ENCODE measurements around the gene GDAP1L1. TPM values are rescaled to one million over a fixed set of nuclear protein-coding genes. Genes with fewer than 3 reads are reported as not detected.
A peak's percentile ranks its signal among the peaks of the same experiment; 100 is the strongest.

The GDAP1L1 gene
- total RNA-seq, 4 donors from 2014 or later: 0.41 TPM; not detected in 3

DNA sequence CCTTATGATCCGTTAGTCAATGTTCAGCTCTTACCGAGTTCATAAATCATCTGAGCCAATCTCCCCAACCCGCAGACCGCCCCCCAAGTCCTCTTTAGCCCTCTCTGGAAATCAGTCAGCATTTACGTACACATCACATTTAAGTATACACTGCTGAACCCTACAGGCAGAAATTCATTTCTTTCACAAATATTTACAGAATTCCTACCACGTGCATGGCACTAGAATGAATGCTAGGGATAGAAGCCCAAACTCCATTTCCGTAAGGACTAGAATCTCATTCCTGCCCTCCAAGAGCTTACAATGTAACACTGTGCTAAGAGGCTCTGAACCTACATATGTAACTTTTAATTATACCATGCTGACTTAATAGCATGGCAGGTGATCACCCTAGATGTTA, 38.3 kb upstream of the GDAP1L1 start:
- Histone ChIP-seq H3K4me1 (peaks cover 4 to 7% of the 10 kb centered on the region in 2 donors), H3K27ac (peak overlapping the region; percentile 7 to 97), H3K9me3 (no peaks in the 10 kb centered on the region), H3K27me3 (no peaks in the 10 kb centered on the region), H3K36me3 (no peaks in the 10 kb centered on the region), H3K4me3 (peak overlapping the region in 1 of 2 donors; percentile 88)
- intact Hi-C loops (cut with DNase I; ENCODE audit: low total_unique reads): no loop called here
- TF ChIP-seq CTCF (IDR thresholded peaks at IDR 0.05): no peak
- TF ChIP-seq POLR2A (IDR thresholded peaks at IDR 0.05): no peak
- DNase-seq: no peak

GRCh38 chr20:44209686-44210405, 37.3 kb upstream of the GDAP1L1 start:
- H3K4me1 ChIP-seq: peaks cover 4% of the 10 kb centered on the region in 2 donors
- intact Hi-C loops (cut with DNase I; ENCODE audit: low total_unique reads): no loop called here

GRCh38 chr20:44210406-44211176, 36.5 kb upstream of the GDAP1L1 start, which contains the start of gene OSER1:
OSER1 (minus strand) TSS chr20:44210771; CDS start chr20:44206957, 3,814 bp downstream.
- DNase-seq: peak; percentile 99
- no peaks in the 10 kb centered on the region for H3K27me3 ChIP-seq
- H3K4me1 ChIP-seq: peaks cover 4% of the 10 kb centered on the region in 2 donors
- intact Hi-C loops (cut with DNase I; ENCODE audit: low total_unique reads): no loop called here
- no peaks in the 10 kb centered on the region for H3K9me3 ChIP-seq
- TF ChIP-seq POLR2A (IDR thresholded peaks at IDR 0.05) (peak; percentile 86 to 92), CTCF (IDR thresholded peaks at IDR 0.05) (peak in 2 of 4 experiments; percentile 15 to 19)
- H3K36me3 ChIP-seq: no peaks in the 10 kb centered on the region
- H3K4me3 ChIP-seq: peak within 1 kb of the TSS; percentile 88 to 95
- peak within 1 kb of the TSS; percentile 94 to 97 for H3K27ac ChIP-seq

More at GRCh38 chr20:44209686-44210405, 37.3 kb upstream of the GDAP1L1 start:
- Histone ChIP-seq H3K9me3 (no peaks in the 10 kb centered on the region), H3K4me3 (peak overlapping the region; percentile 88 to 95), H3K27me3 (no peaks in the 10 kb centered on the region), H3K36me3 (no peaks in the 10 kb centered on the region), H3K27ac (peak overlapping the region; percentile 94 to 97)
- TF ChIP-seq CTCF (IDR thresholded peaks at IDR 0.05): no peak
- TF ChIP-seq POLR2A (IDR thresholded peaks at IDR 0.05): no peak
- DNase-seq: peak; percentile 26

DNA sequence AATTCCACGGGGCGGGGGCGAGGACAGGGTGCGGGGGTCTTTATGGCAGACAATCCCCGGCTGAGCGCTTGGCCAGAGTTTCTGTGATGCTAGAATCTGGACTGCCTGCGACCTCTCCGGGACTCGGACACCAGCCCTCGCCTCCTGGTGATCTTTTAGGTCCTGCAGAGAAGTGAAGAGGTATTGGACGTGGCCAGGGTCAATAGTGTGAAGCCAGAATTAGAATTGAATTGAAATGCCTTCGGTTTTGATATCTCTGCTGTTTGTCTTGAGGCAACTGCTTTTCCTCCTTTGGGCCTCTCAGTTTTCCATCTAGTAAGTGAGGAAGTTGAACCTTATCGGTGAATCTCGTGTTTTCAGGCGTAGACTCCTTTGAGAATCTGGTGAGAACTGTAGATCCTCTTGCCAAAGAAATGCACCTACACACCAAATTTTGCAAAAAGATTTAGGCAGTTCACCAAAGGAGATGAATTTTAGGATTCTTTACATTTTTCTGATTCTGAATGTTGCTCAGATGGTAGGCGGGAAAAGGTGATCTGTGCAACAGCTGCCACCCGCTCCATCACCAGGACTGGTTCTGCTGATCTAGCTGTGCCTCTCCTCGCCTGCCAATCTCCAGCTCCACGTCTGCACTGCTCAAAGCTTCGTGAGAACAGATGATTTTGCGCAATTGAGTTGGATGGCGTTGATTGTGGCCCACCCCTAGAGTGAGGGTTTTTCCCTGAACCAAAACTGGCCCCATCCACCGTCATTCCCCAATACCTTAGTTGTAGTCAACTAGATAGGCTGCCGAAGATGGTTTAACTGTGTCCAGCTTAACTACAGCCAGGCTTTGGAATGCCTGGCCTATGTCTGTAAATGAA, 35.7 kb upstream of the GDAP1L1 start:
- intact Hi-C loops (cut with DNase I; ENCODE audit: low total_unique reads): no loop called here
- peaks cover 4% of the 10 kb centered on the region in 2 donors for H3K4me1 ChIP-seq
- H3K27ac ChIP-seq: peak overlapping the region; percentile 92 to 97
- H3K4me3 ChIP-seq: peak overlapping the region; percentile 72 to 95
- TF ChIP-seq POLR2A (IDR thresholded peaks at IDR 0.05) (no peak), CTCF (IDR thresholded peaks at IDR 0.05) (no peak)
- no peaks in the 10 kb centered on the region for H3K36me3 ChIP-seq
- peak in 1 of 2 donors; percentile 28 for DNase-seq
- no peaks in the 10 kb centered on the region for H3K27me3 ChIP-seq
- H3K9me3 ChIP-seq: no peaks in the 10 kb centered on the region

All from uterus (tissue), 4 donors.